Panc1 (cell line): Measurements from ENCODE around the gene PIK3R5.

ENCODE experiments used
- CTCF ChIP-seq: fragments of 450-650 bp; IDR thresholded peaks from 2 replicates; pipeline ENCODE4 v1.5.1; 2017; ENCODE audit warnings: mild to moderate bottlenecking
- POLR2AphosphoS5 ChIP-seq: IDR thresholded peaks from 2 replicates; pipeline ENCODE4 v1.6.1; 2012; ENCODE audit warnings: mild to moderate bottlenecking, low read depth, low read length, moderate library complexity

- TF ChIP-seq CTCF: peak; percentile 96
- TF ChIP-seq POLR2AphosphoS5: no peak
Measured at GRCh38 chr17:8997994-8998628, 32.6 kb upstream of the PIK3R5 start.
